Uterus (tissue), 2 donors: ENCODE data around the gene SLC37A4.

Source experiments
- CTCF ChIP-seq, 4 experiments: fragments of 200-600 bp in 2 of 4; fragments of 450-650 bp in 2 of 4; sonication (generic) in 2 of 4; IDR thresholded peaks; one replicate each; pipeline ENCODE4 v1.5.1; 2016 to 2019; ENCODE audit warnings: antibody characterized with exemption in 4 of 4, mild to moderate bottlenecking in 2 of 4, moderate library complexity in 1 of 4
- POLR2A ChIP-seq, 2 donors: fragments of 450-650 bp; IDR thresholded peaks; one replicate each; pipeline ENCODE4 v1.6.1; 2016; ENCODE audit warnings: antibody characterized with exemption in 2 of 2, mild to moderate bottlenecking in 1 of 2, moderate library complexity in 1 of 2

- peak; percentile 52 to 54 for TF ChIP-seq POLR2A (IDR thresholded peaks at IDR 0.05)
- TF ChIP-seq CTCF (IDR thresholded peaks at IDR 0.05) = peak in 2 of 4 experiments; percentile 4 to 18
These were observed 36.9 kb upstream of the SLC37A4 start, which contains the start of gene VPS11 for GRCh38 chr11:119067371-119068222.
